Measurements from ENCODE around the gene STRBP.

- TF ChIP-seq POLR2A (IDR thresholded peaks at IDR 0.05; ENCODE audit: extremely low read depth, insufficient read length), result no peak
- TF ChIP-seq CTCF (IDR thresholded peaks at IDR 0.05; ENCODE audit: low read depth, low read length), result no peak
- TF ChIP-seq, protein P1, sequence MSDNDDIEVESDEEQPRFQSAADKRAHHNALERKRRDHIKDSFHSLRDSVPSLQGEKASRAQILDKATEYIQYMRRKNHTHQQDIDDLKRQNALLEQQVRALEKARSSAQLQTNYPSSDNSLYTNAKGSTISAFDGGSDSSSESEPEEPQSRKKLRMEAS (IDR thresholded peaks at IDR 0.05; ENCODE audit: low read depth, low read length), result no peak
- TF ChIP-seq MYC (IDR thresholded peaks at IDR 0.05; ENCODE audit: low read depth, low read length), result no peak
Measured at GRCh38 chr9:123135430-123135829, 133.0 kb downstream of the STRBP start.
